ENCODE results near the gene OBSCN.

The OBSCN gene

DNA sequence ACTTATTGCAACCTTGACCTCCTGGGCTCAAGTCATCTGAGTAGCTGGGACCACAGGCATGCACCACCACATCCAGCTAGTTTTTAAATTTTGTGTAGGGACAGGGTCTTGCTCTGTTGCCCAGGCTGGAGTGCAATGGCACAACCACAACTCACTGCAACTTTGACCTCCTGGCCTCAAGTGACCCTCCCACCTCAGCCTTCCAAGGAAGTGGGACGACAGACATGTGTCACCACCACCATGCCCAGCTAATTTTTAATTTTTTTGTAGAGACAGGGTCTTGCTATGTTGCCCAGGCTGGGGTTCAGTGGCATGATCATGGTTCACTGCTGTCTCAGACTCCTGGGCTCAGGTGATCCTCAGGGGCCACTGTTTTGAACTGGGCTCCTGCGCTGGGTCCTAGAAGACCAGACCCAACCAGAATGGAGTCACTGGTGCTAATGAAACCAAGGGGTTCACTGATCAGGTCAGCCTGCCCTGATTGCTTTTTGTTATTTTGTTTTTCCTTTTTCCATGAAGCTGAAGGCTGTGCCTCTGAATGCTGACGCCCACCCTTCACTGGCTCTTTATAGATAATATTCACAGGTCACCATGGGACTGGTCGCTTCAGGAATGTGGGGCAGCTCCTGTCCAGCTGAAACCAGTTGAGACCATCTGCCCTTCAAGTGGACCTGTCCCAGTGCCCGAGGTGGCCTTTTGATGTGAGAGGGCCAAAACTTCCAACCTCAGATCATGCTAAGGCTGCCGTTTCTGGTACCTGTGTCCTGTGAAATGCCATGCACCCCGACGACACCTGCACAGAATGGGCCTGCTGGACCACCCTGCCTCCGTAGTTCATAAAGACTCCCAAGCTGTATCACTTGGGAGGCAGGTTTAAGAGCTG is 203.9 kb downstream of the OBSCN start:
- no peak for DNase-seq (ENCODE audit: low read depth in 3 of 3, low spot score in 1 of 3)

DNA sequence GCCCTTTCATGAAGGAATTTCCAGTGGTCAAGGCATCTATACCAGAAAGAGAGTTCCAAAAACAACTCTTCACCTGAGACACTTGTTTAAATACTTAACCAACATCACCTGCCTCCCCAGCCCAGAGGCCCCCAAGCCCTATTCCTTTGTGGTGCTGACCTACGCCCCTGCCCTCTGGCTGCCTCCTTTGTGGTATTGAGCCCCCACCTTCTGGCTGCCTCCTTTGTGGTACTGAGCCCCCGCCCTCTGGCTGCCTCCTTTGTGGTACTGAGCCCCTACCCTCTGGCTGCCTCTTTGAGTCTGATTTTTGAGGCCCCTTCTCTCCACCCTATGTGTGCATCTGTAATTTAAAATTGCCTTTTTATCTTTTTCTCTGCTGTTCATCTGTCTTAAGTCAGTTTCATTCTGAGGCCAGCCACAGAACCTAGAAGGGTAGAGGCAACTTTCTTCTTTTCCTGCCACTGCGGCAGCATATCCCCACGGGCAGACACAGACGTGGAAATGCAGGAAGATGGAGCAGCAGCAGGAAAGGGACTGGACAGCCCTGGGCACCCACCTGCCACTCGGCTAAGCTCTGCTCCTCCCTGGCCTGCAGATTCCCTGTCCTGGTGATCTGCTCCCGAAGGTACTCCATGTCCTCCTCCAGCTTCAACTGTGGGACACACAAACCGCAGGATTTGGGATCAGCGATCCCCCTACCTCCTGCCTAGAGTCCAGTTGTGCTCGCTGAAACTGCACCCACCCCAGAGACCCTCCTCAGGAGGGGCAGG is 205.6 kb downstream of the OBSCN start:
- DNase-seq (ENCODE audit: low read depth in 3 of 3, low spot score in 1 of 3) = no peak

DNA sequence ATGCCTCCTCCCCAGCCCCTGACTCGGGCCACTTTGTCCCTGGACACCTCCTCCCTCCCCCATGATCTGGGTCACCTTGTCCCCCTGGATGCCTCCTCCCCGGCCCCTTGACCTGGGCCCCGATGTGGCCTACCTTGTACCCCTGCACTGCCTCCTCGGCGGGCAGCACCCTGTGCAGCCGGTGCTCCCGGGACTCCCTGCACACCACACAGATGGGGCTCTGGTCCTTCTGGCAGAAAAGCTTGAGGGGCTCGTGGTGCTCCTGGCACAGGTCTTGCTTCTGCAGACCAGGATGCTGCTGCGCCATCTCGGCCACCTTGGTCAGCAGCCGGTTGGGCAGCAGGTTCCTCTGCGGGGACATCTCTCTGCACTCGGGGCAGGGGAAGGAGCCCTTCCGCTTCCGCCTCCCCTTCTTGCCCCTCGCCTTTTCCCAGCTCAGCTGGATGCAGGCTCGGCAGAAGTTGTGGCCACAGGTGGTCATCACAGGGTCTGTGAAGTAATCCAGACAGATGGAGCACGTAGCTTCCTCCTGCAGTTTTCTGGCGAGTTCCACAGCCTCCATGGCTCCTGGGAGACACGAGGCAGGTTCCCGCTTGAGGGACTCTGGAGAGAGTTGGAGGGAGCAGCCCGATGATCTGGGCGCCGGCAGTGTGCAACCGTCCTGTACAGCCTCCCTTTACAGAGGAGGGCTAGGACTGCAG is 206.8 kb downstream of the OBSCN start:
- DNase-seq (ENCODE audit: low read depth in 3 of 3, low spot score in 1 of 3) = no peak

DNA sequence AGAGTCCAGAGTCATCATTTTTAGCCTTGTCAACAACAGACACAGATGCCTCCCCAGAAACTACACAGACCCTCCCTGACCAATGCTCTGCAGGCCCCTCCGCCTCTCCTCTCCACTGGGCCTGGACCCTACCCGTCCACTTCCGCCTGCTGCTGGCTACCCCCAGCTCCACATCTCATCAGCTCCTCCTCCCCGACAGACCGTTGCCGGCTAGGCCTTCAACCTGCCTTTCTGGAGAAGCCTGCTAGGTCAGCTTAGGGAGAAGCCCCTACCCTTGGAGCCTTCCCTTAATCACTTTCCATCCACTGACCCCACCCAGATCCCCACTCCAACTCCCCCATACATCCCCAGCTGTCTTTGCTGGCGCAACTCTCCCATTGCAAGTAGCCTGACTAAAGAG is 207.4 kb downstream of the OBSCN start:
- no peak for DNase-seq (ENCODE audit: low read depth in 3 of 3, low spot score in 1 of 3)

DNA sequence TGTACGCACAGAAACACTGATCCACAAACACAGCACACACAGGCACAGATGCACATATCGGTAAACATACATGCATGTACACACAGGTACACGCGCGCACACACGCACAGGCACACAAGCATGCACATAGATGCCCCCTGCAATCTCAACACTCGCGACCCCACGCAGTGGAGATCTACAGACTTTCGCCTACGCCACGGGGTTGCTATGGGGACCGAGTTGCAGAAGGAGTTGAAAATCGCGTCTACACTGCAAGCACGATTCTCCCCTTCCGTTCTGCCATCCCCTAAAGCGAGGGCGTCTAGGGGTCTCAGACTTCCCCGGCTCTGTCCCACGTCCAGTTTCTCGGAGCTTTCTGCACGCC is 208.0 kb downstream of the OBSCN start:
- DNase-seq (ENCODE audit: low read depth in 3 of 3, low spot score in 1 of 3) = no peak

DNA sequence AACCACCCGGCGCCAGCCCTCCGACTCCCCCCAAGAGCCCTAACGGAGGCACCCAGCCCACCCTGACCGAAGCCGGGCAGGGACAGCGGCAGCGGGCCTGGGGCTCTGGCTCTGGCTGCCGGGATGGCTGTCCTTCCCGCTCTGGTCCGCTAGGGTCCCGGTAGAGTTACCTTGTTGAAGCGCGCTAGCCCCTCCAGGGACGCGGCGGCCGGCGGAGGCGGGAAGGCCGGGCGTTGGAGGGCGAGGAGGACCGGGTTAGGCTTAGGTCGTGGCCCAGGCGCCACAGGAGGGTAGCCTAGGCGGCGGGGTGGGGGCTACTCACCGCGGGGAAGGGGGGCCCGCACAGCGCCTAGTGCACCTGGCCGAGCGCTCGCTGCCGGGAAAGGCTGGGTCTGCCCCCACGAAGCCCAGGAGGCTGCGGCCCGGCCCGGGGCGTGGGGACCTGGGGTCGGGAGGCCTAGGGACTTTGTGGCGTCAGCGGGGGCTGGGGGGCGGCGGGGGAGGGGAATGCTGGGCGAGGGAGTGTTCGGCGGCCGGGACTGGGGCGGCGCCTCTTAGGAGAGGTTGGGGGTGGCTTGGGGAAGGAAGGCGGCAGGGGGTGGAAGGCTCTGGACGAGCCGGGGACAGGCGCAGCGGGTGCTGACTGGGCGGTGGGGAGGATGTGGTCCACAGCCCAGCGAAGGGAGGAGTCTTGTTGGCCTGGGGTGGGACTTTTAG is 208.5 kb downstream of the OBSCN start, which contains the start of gene TRIM17:
TRIM17 (minus strand) TSS at position 645 of the 717 bp plus-strand sequence. CDS start 1,789 bp downstream, outside the sequence.
- no peak for DNase-seq (ENCODE audit: low read depth in 3 of 3, low spot score in 1 of 3)

DNA sequence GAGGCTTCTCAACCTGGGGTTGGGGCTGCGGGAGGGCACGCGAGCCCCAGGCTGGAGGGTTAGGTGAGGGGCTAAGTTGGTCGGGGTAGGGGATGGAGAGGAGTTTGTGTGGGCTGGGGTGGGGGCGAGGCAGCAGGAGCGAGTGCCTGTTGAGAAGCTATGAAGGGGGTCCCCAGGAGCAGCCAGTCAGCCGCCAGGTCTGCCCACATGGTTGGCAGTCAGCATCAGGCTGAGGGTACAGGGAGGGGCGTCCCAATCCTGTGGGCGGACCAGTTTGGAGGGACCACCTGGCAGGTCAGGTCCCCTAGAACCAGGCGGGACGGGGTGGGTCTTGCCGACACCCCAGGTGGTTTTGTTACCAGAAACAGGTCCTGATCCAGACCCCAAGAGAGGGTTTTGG is 209.2 kb downstream of the OBSCN start:
- no peak for DNase-seq (ENCODE audit: low read depth in 3 of 3, low spot score in 1 of 3)

DNA sequence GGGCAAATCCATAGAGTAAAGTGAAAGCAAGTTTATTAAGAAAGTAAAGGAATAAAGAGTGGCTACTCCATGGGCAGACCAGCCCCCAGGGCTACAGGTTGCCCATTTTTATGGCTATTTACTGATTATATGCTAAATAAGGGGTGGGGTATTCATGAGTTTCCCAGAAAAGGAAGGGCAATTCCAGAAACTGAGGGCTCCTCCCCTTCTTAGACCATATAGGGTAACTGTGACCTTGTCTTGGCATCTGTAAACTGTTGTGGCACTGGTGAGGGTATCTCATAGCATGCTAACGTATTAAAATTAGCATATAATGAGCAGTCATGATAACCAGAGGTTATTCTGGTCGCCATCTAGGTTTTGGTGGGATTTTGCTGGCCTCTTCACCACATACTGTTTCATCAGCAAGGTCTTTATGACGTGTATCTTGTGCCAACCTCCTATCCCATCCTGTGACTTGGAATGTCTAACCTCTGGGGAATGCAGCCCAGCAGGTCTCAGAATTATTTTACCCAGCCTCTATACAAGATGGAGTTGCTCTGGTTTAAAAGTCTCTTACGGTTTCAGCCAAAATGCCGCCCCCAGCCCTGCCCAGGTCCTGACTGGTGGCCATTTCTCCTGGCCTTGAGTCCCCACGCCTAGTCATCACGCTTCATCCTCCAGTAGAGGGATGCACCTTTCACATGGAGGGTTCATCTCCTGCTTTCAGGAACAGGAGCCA is 209.8 kb downstream of the OBSCN start:
- DNase-seq (ENCODE audit: low read depth in 3 of 3, low spot score in 1 of 3) = no peak

DNA sequence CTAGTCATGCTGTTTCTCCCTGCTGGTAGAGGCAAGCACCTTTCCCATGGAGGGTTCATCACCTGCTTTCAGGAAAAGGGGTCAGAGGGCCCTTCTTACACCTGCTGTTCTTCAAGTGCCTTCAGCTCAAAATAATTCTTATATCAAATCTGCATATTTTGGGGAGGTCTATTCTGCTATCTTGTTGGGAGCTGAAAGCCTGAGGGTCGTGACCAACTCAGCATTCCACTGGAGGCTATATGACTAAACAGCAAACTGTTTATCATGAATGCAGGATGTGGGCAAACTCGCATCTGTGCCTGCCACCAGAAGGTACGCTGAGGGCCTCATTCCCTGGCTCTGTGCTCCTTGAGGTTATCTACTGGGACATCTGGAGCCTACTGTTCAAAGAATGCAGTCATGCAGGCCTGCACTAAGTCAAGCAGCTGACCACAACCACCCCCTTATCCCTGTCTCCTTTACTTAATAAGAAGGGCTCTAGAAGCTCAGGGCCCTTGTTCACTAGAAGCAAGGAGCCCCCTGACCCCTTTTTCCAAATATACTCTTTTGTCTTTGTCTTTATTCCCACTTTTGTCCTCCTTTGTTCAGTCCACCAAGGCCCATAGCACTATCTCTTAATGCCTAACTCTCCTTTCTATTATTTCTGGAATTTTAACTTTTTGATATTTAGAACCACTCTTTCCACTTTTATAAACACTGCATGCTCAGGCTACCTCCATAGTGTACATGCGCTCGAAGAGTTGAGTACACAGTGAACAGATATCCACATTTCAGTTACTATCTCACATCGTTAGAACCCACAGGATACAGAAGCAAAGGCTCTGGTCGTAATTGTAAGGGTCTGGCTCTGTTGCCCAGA is 213.4 kb downstream of the OBSCN start:
- DNase-seq (ENCODE audit: low read depth in 3 of 3, low spot score in 1 of 3) = no peak

DNA sequence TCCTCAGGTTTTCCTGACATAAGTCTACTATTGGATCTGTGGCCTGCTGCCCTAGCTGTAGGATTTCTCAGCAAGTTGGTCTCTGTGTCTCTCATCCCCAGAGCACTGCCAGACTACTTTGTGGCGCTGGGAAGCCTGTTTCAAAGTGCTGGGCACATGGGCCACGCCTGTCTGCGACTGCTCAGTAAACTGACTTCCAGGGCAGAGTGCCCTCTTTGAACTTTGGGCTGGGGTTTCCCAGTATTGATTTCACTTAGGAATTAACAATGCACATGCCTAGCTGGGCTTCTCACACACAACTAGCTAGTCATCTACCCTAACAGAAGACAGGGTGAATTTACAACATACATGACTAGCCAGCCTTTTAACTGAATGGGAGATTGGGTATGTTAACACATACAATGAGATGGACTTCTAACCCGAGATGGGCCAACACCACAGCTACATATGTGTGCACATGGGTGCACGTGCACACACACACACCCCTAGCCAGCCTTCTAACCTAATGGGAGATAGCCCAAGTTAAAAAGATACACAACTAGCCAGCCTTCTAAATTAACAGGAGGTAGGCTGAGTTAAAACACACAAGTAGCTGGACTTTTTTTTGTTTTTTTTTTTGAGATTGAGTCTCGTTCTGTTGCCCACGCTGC is 215.7 kb downstream of the OBSCN start:
- DNase-seq (ENCODE audit: low read depth in 3 of 3, low spot score in 1 of 3) = no peak

DNA sequence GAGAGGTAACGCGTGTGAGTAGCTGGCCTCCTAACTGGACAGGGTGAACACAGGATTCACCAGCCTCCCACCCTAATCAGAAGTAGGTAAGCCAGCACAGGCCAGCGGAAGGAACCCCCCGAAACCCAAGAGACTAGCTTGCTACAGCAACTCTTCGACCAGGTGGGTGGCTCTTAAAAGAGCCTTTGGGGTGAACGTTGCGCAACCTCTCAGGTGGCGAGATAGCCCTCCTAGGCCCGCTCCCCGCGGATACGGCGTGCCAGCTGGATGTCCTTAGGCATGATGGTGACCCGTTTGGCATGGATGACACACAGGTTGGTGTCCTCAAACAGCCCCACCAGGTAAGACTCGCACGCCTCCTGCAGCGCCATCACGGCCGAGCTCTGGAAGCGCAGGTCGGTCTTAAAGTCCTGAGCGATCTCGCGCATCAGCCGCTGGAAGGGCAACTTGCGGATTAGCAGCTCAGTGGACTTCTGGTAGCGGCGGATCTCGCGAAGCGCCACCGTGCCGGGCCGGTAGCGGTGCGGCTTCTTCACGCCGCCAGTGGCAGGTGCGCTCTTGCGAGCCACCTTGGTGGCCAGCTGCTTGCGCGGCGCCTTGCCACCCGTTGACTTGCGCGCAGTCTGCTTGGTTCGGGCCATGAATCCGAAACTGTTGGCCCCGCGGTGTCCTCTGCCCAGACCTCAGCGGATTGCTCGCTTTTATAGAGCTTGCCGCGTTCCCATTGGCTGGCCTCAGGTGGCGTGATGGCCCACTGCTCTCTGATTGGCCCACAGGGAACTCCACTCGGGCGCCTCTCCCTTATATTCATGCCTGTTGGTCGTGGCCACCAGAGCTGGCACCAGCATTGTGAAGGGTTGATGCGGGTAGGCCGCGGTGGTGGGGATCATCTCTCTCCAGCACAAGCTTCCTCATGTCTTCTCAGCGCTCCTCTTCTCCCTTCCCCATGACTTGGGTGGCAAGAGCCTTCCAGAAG is 217.1 kb downstream of the OBSCN start:
- DNase-seq (ENCODE audit: low read depth in 3 of 3, low spot score in 1 of 3) = no peak

DNA sequence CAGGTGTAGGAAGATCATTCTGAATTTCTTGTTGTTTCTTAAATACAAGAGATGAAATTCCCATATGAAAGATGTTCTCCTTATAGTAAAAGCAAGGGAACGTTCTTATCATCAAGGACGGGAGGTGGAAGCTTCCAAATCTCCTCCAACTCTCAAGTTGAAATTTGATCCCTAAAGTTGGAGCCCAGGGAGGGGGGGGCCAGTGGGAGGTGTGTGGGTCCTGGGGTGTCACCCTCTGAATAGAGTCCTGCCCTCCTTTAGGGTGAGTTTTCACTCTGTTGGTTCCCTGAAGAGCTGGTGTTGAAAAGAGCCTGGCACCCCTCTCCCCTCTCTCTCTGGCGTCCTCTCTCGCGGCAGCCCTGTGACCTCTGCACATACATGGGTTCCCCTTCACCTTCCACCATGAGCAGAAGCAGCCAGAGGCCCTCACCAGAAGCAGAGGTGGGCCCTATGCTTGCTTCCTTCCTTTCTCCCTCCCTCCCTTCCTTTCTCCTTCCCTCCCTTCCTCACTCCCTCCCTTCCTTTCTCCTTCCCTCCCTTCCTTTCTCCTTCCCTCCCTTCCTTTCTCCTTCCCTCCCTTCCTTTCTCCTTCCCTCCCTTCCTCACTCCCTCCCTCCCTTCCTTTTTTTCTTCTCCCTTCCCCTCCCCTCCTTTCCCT is 218.8 kb downstream of the OBSCN start:
- no peak for DNase-seq (ENCODE audit: low read depth in 3 of 3, low spot score in 1 of 3)

DNA sequence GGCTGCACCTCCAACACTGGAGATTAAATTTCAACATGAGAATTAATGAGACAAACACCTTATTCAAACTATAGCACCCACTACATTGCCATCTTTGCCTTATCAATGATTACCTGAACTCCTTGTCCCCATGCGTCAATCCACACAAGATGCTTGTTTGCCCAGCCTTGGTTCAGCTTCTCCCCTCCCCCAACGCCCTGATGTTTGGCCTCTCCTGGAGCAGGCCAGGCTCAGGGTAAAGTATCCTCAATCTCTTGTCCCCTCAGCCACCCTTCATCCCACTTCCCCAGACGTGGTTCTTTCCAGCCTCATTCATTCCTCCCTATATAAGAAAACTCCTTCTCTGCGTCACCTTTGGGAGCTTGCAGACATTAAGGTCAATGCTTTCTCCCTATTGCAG is 220.6 kb downstream of the OBSCN start:
- no peak for DNase-seq (ENCODE audit: low read depth in 3 of 3, low spot score in 1 of 3)

All from stimulated activated CD4-positive, alpha-beta T cell treated with anti-CD3 and anti-CD28 coated beads, TNF-alpha, amount 100 ng/mL, for 1 hour (primary cell).